HepG2 (cell line): ENCODE data around the gene MSH3. TPM values are rescaled to one million over a fixed set of nuclear protein-coding genes. Genes with fewer than 3 reads are reported as not detected.
A peak's percentile ranks its signal among the peaks of the same experiment; 100 is the strongest.

Source experiments
- ATAC-seq: fragments of 200-7000 bp; cut with Tn5 transposase; 3 replicates; pipeline ENCODE4 v1.9.1; 2020; ENCODE audit warnings: mild to moderate bottlenecking, moderate library complexity
- BruUV-seq: library from RNA; stranded (reverse); fragments of 400-500 nt; replicated peaks from 2 replicates; lab custom pipeline; 2021; lab: Mats Ljungman, UMichigan
- CTCF ChIA-PET: fragments of 300-600 bp; formaldehyde crosslinking; extraction: SDS; loops from one replicate; lab custom pipeline; 2021; ENCODE audit warnings: low total read pairs, inconsistent platforms, low intra/inter-chr PET ratio; lab: Yijun Ruan, JAX
- POLR2A ChIA-PET: fragments of 350-600 bp; sonication (Branson Sonifier 250); formaldehyde crosslinking; loops from one replicate; lab custom pipeline; 2020; ENCODE audit warnings: antibody characterized with exemption, inconsistent platforms; lab: Yijun Ruan, JAX
- DNase-seq: peaks from one replicate; pipeline ENCODE4 v3.0.0-alpha.2; 2015; ENCODE audit warnings: low spot score
- FAIRE-seq: peaks from 3 replicates; lab custom pipeline; 2011; peaks lifted over from hg19 to GRCh38; lab: Jason Lieb, UNC
- H2AFZ ChIP-seq: one replicate; pipeline ENCODE4 v1.6.1; 2011; ENCODE audit warnings: low read length, inconsistent platforms
- H3K27ac ChIP-seq: fragments of 300-600 bp; 3 replicates; pipeline ENCODE4 v1.8.0; 2011; ENCODE audit warnings: mixed run types, mild to moderate bottlenecking, mixed read lengths, low read length, inconsistent platforms; ENCODE audit not compliant: insufficient read depth; ENCODE audit errors: extremely low read length
- H3K27me3 ChIP-seq, 2 experiments: fragments of 200-600 bp in 1 of 2; 2 replicates in 1 of 2; 3 replicates in 1 of 2; pipeline versions ENCODE4 v1.6.0 to v1.8.0; 2011; ENCODE audit warnings: low read length in 2 of 2, mild to moderate bottlenecking in 2 of 2, moderate library complexity in 2 of 2, inconsistent platforms in 1 of 2; ENCODE audit not compliant: insufficient read depth in 2 of 2, control insufficient read depth in 1 of 2
- H3K36me3 ChIP-seq, 2 experiments: fragments of 200-600 bp in 1 of 2; replicated peaks in 1 of 2; 2 replicates in 1 of 2; 3 replicates in 1 of 2; pipeline versions ENCODE4 v1.5.1 to v1.8.0; 2011; ENCODE audit warnings: low read length in 2 of 2, inconsistent platforms in 1 of 2; ENCODE audit not compliant: insufficient read depth in 2 of 2, control insufficient read depth in 1 of 2
- H3K4me1 ChIP-seq: 2 replicates; pipeline ENCODE4 v1.5.1; 2012; ENCODE audit warnings: low read length, inconsistent platforms; ENCODE audit not compliant: insufficient read depth
- H3K4me2 ChIP-seq: 2 replicates; pipeline ENCODE4 v1.6.0; 2011; ENCODE audit warnings: low read depth, low read length, inconsistent platforms
- H3K4me3 ChIP-seq, 3 experiments: fragments of 200-600 bp in 1 of 3; sonication (generic), shearing (Covaris generic) in 1 of 3; replicated peaks in 1 of 3; 2 replicates each; pipeline ENCODE4 v1.5.1; 2011 to 2016; ENCODE audit warnings: low read length in 3 of 3, inconsistent platforms in 2 of 3, low read depth in 2 of 3, mild to moderate bottlenecking in 2 of 3, control low read depth in 1 of 3, mixed read lengths in 1 of 3; ENCODE audit not compliant: insufficient read depth in 1 of 3
- H3K79me2 ChIP-seq: one replicate; pipeline ENCODE4 v1.6.1; 2011; ENCODE audit warnings: low read length, inconsistent platforms; ENCODE audit not compliant: insufficient read depth
- H3K9ac ChIP-seq: 2 replicates; pipeline ENCODE4 v1.6.0; 2011; ENCODE audit warnings: mild to moderate bottlenecking, low read depth, low read length, inconsistent platforms; ENCODE audit not compliant: insufficient read depth
- H3K9me3 ChIP-seq: 2 replicates; pipeline ENCODE4 v1.5.1; 2012; ENCODE audit warnings: mild to moderate bottlenecking, low read length
- H4K20me1 ChIP-seq: 2 replicates; pipeline ENCODE4 v1.6.0; 2011; ENCODE audit warnings: inconsistent platforms, mild to moderate bottlenecking, low read length, moderate library complexity; ENCODE audit not compliant: insufficient read depth
- ASH2L ChIP-seq: fragments of 300-600, 200-600 bp; sonication (generic); IDR thresholded peaks from 2 replicates; pipeline ENCODE4 v1.7.0; 2017; ENCODE audit warnings: low read depth, mild to moderate bottlenecking, moderate library complexity, mixed read lengths, low read length; ENCODE audit not compliant: insufficient read length
- ATF1 ChIP-seq: IDR thresholded peaks from 2 replicates; pipeline ENCODE4 v1.6.1; 2016; ENCODE audit warnings: mild to moderate bottlenecking, control low read depth
- JUNB ChIP-seq: sonication (generic); formaldehyde crosslinking; IDR thresholded peaks from 2 replicates; pipeline ENCODE4 v1.8.0; 2022; ENCODE audit warnings: missing genetic modification reagents, mild to moderate bottlenecking, borderline replicate concordance
- MTA1 ChIP-seq: sonication (generic); formaldehyde crosslinking; IDR thresholded peaks from 2 replicates; pipeline ENCODE4 v1.4.0; 2020; ENCODE audit warnings: missing genetic modification reagents, mild to moderate bottlenecking, borderline replicate concordance
- NFE2 ChIP-seq: sonication (generic); formaldehyde crosslinking; IDR thresholded peaks from 2 replicates; pipeline ENCODE4 v1.4.0; 2020; ENCODE audit warnings: missing genetic modification reagents
- NR2F1 ChIP-seq, 2 experiments: fragments of 450-650 bp in 1 of 2; formaldehyde crosslinking in 1 of 2; IDR thresholded peaks; 2 replicates each; pipeline versions ENCODE4 v1.5.0 to v1.6.1; 2016 to 2020; ENCODE audit warnings: mild to moderate bottlenecking in 1 of 2, missing compliant biosample characterization in 1 of 2, missing genetic modification reagents in 1 of 2, moderate library complexity in 1 of 2
- PHF20 ChIP-seq: sonication (generic); formaldehyde crosslinking; IDR thresholded peaks from 2 replicates; pipeline ENCODE4 v1.5.0; 2020; ENCODE audit warnings: mild to moderate bottlenecking, missing genetic modification reagents
- PHF21A ChIP-seq: sonication (generic); formaldehyde crosslinking; IDR thresholded peaks from 2 replicates; pipeline ENCODE4 v1.5.0; 2020; ENCODE audit warnings: mild to moderate bottlenecking, missing genetic modification reagents
- ZBTB8A ChIP-seq: sonication (generic); formaldehyde crosslinking; IDR thresholded peaks from 2 replicates; pipeline ENCODE4 v1.4.0; 2020; ENCODE audit warnings: mild to moderate bottlenecking, low read depth, missing genetic modification reagents, borderline replicate concordance
- ZNF75D ChIP-seq: sonication (generic); formaldehyde crosslinking; IDR thresholded peaks from 2 replicates; pipeline ENCODE4 v1.8.1; 2023; ENCODE audit warnings: missing genetic modification reagents, mild to moderate bottlenecking, borderline replicate concordance
- WGBS: methylation state at CpG from one replicate; pipeline ENCODE4 v1.1.6; 2017; ENCODE audit warnings: low lambda C conversion rate; 5-methylcytosine and 5-hydroxymethylcytosine counted together
- in situ Hi-C: cut with HindIII; loops from 2 replicates; pipeline ENCODE4 v1.10.0; 2017; ENCODE audit warnings: low pct_unique_long_range_greater_than_20kb; ENCODE audit not compliant: extremely low pct_ligation_motif_present
- intact Hi-C: fragments of 100-400 bp; cut with micrococcal nuclease; formaldehyde crosslinking; loops from one replicate; pipeline ENCODE4 v1.10.0; 2022; ENCODE audit not compliant: unreplicated experiment
- polyA plus RNA-seq, 8 experiments: library from polyadenylated mRNA; depleted of rRNA in 3 of 8; stranded (reverse) in 7 of 8; unstranded in 1 of 8; fragments of >200 nt; fragmentation: Illumina TruSeq in 4 of 8; extraction: Trizol in 4 of 8; gene quantifications; 2 replicates each; pipeline versions ENCODE4 v1.2.1 to v1.2.3, GENCODE V29; 2011 to 2016; ENCODE audit warnings: low read depth in 4 of 8, missing spikeins in 1 of 8, mixed read lengths in 1 of 8; ENCODE audit not compliant: insufficient read depth in 1 of 8
- total RNA-seq, 5 experiments: library from RNA; depleted of rRNA; stranded (reverse); fragments of >200 nt; fragmentation: Illumina TruSeq; extraction: Trizol; gene quantifications; 2 replicates each; pipeline ENCODE4 v1.2.3, GENCODE V29; 2016; ENCODE audit warnings: low read depth in 1 of 5
- TF ChIP-seq, protein P1 (sequence below): sonication (generic); formaldehyde crosslinking; IDR thresholded peaks from 2 replicates; pipeline ENCODE4 v1.9.0; 2021; ENCODE audit warnings: mild to moderate bottlenecking, missing genetic modification reagents
- TF ChIP-seq, protein P2 (sequence below): sonication (generic); formaldehyde crosslinking; IDR thresholded peaks from 2 replicates; pipeline ENCODE4 v1.5.0; 2020; ENCODE audit warnings: missing genetic modification reagents

MSH3 gene
- total and polyA plus RNA-seq, 2 of the 13 experiments (the other 11 are each of a cell fraction or from before 2014, with no cell fraction given) = 4.0 to 16.4 TPM

DNA sequence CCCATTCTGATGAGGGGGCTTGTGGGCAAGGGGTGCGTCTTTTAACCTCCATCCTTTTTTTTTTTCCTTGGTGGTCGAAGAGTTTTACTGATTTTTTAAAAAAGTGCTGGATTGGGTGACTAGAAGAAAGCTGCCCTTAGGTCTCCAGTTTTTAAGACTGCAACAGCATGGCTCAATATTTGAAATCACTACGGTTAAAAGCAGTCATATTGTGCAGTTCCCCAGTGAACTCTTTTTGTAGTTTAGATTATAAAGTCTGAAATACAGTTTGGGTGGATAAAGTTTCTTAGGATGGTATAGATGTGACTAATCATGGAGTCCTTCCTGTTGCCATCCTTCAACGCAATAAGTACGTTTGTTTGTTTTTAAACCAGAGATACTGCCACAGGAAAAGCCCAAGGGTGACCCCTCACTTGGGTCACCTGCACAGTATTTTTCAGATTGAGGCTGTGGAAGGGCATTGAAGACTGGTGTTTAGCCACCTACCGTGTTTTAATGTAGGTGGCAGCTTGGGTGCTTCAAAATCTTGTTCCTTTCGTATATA lies 851 bp downstream of the MSH3 start:
- H4K20me1 ChIP-seq = peaks cover 9% of the 10 kb centered on the region; the same call in 1 of the 2 replicates
- no peak for FAIRE-seq
- peak overlapping the region; percentile 59 to 92 (median 82) for H3K4me3 ChIP-seq
- H3K9me3 ChIP-seq = no peaks in the 10 kb centered on the region
- in situ Hi-C loops (no loop called here), intact Hi-C loops (loop anchor here (2.0 to 10.0 kb wide), 4 partner anchors 61 to 308 kb away; partner anchors contain the start of gene FAM151B)
- H3K79me2 ChIP-seq = peaks cover 24% of the 10 kb centered on the region
- H3K4me2 ChIP-seq = peak overlapping the region; percentile 67
- BruUV-seq = TSS peak; percentile 85
- peak; percentile 11 for DNase-seq
- CTCF ChIA-PET = interaction anchor here (0.9 kb wide), 1 partner anchor 174 kb away, joined by 4 read pairs; no protein-coding TSS in a partner anchor
- H3K9ac ChIP-seq = peak overlapping the region; percentile 88
- 19% methylated on average over 7 of the region's 7 CpGs for WGBS
- H3K27ac ChIP-seq = peak overlapping the region; percentile 96
- POLR2A ChIA-PET = interaction anchor here (0.7 to 2.4 kb wide), 11 partner anchors 8 to 309 kb away, joined by 3 to 28 read pairs (median 4); partner anchors contain the start of gene ZFYVE16
- H3K36me3 ChIP-seq = peaks cover 5 to 23% of the 10 kb centered on the region in 2 experiments; a peak in 4 of 5 replicates
- no peak for ATAC-seq
- H3K4me1 ChIP-seq = peaks cover 26% of the 10 kb centered on the region
- H2AFZ ChIP-seq = no peak overlapping the region
- H3K27me3 ChIP-seq = no peaks in the 10 kb centered on the region
- TF ChIP-seq PHF20 (CRISPR knock-in tag) (0 out of 2 replicates have a peak, but pooled peaks have one; percentile 1), ZBTB8A (CRISPR knock-in tag) (no peak), ATF1 (CRISPR knock-in tag) (peak; percentile 41; the same call in 1 of the 2 replicates), MTA1 (CRISPR knock-in tag) (no peak), ZNF75D (no peak), ASH2L (peak; percentile 24), PHF21A (CRISPR knock-in tag) (no peak), NFE2 (no peak), NR2F1 (CRISPR knock-in tag; IDR thresholded peaks at IDR 0.05) (no peak), JUNB (CRISPR knock-in tag) (no peak)
- TF ChIP-seq, protein P1, sequence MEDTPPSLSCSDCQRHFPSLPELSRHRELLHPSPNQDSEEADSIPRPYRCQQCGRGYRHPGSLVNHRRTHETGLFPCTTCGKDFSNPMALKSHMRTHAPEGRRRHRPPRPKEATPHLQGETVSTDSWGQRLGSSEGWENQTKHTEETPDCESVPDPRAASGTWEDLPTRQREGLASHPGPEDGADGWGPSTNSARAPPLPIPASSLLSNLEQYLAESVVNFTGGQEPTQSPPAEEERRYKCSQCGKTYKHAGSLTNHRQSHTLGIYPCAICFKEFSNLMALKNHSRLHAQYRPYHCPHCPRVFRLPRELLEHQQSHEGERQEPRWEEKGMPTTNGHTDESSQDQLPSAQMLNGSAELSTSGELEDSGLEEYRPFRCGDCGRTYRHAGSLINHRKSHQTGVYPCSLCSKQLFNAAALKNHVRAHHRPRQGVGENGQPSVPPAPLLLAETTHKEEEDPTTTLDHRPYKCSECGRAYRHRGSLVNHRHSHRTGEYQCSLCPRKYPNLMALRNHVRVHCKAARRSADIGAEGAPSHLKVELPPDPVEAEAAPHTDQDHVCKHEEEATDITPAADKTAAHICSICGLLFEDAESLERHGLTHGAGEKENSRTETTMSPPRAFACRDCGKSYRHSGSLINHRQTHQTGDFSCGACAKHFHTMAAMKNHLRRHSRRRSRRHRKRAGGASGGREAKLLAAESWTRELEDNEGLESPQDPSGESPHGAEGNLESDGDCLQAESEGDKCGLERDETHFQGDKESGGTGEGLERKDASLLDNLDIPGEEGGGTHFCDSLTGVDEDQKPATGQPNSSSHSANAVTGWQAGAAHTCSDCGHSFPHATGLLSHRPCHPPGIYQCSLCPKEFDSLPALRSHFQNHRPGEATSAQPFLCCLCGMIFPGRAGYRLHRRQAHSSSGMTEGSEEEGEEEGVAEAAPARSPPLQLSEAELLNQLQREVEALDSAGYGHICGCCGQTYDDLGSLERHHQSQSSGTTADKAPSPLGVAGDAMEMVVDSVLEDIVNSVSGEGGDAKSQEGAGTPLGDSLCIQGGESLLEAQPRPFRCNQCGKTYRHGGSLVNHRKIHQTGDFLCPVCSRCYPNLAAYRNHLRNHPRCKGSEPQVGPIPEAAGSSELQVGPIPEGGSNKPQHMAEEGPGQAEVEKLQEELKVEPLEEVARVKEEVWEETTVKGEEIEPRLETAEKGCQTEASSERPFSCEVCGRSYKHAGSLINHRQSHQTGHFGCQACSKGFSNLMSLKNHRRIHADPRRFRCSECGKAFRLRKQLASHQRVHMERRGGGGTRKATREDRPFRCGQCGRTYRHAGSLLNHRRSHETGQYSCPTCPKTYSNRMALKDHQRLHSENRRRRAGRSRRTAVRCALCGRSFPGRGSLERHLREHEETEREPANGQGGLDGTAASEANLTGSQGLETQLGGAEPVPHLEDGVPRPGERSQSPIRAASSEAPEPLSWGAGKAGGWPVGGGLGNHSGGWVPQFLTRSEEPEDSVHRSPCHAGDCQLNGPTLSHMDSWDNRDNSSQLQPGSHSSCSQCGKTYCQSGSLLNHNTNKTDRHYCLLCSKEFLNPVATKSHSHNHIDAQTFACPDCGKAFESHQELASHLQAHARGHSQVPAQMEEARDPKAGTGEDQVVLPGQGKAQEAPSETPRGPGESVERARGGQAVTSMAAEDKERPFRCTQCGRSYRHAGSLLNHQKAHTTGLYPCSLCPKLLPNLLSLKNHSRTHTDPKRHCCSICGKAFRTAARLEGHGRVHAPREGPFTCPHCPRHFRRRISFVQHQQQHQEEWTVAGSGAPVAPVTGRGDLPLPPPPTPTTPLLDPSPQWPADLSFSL (CRISPR knock-in tag) = no peak
- TF ChIP-seq, protein P2, sequence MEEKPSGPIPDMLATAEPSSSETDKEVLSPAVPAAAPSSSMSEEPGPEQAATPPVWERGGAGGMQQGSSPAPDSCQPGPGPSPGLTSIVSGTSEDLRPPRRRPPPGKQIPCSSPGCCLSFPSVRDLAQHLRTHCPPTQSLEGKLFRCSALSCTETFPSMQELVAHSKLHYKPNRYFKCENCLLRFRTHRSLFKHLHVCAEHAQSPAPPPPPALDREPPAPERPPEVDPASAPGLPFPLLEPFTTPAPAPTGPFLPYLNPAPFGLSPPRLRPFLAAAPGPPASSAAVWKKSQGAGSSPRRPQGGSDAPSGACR = 0 out of 2 replicates have a peak, but pooled peaks have one; percentile 11
